GM18870 (cell line): ENCODE results near the gene MYBPHL.
"Not testable (repeated sequence)": the region's sequence is repeated elsewhere in the genome, so short reads cannot be mapped to it uniquely, and the experiment has no call there.

Source experiments
- ATAC-seq: cut with Tn5 transposase; IDR thresholded peaks from one replicate; pipeline ENCODE4 v1.9.1; 2021; ENCODE audit warnings: moderate library complexity; ENCODE audit not compliant: unreplicated experiment

MYBPHL gene

GRCh38 chr1:109307274-109308021 is 637 bp upstream of the MYBPHL start:
- ATAC-seq = no peak

GRCh38 chr1:109305991-109306390 is 820 bp downstream of the MYBPHL start:
- ATAC-seq = not testable (repeated sequence)

- no peak for ATAC-seq
Measured at GRCh38 chr1:109304226-109304920, 2.4 kb downstream of the MYBPHL start.

- no peak for ATAC-seq
Measured at GRCh38 chr1:109301874-109302273, 4.9 kb downstream of the MYBPHL start.

- ATAC-seq = no peak
Measured at GRCh38 chr1:109300650-109301151, 6.1 kb downstream of the MYBPHL start.

GRCh38 chr1:109299558-109300343 is 7.1 kb downstream of the MYBPHL start:
- ATAC-seq = no peak

- ATAC-seq = no peak
Measured at GRCh38 chr1:109298666-109299557, 7.9 kb downstream of the MYBPHL start.

- ATAC-seq = no peak
Measured at GRCh38 chr1:109296782-109297181, 10.0 kb downstream of the MYBPHL start.

- ATAC-seq = no peak
Measured at GRCh38 chr1:109295712-109296415, 10.9 kb downstream of the MYBPHL start.

- no peak for ATAC-seq
Measured at GRCh38 chr1:109294481-109294880, 12.3 kb downstream of the MYBPHL start.

- no peak for ATAC-seq
Measured at GRCh38 chr1:109293026-109293425, 13.8 kb downstream of the MYBPHL start.

- ATAC-seq = no peak
Measured at GRCh38 chr1:109292364-109292763, 14.4 kb downstream of the MYBPHL start.

GRCh38 chr1:109290998-109291397 is 15.8 kb downstream of the MYBPHL start:
- ATAC-seq = no peak

GRCh38 chr1:109290137-109290536 is 16.7 kb downstream of the MYBPHL start:
- ATAC-seq = no peak

- ATAC-seq = not testable (repeated sequence)
Measured at GRCh38 chr1:109286762-109287161, 20.0 kb downstream of the MYBPHL start.

GRCh38 chr1:109283748-109284600 is 22.8 kb downstream of the MYBPHL start:
- ATAC-seq = no peak

- peak; percentile 85 for ATAC-seq
Measured at GRCh38 chr1:109282952-109283747, 23.7 kb downstream of the MYBPHL start, which contains the start of gene PSRC1. TSS of gene PSRC1 (minus strand) at chr1:109283145.

- no peak for ATAC-seq
Measured at GRCh38 chr1:109282497-109282951, 24.3 kb downstream of the MYBPHL start.
